SK-MEL-5 (cell line): ENCODE data around the gene MYF5. TPM values are rescaled to one million over a fixed set of nuclear protein-coding genes. Genes with fewer than 3 reads are reported as not detected.
"Not testable (repeated sequence)": the region's sequence is repeated elsewhere in the genome, so short reads cannot be mapped to it uniquely, and the experiment has no call there.

Experiments used
- DNase-seq: peaks from one replicate; pipeline ENCODE4 v3.0.0-alpha.2; 2016; ENCODE audit warnings: low read depth, low spot score
- in situ Hi-C: cut with HindIII; loops from 2 replicates; pipeline ENCODE4 v1.10.0; 2016; ENCODE audit warnings: low sequenced_read_pairs, high pct_unique_total_duplicates, low pct_unique_long_range_greater_than_20kb
- polyA plus RNA-seq, 2 experiments: library from polyadenylated mRNA; depleted of rRNA; stranded (reverse); fragments of >200 nt; gene quantifications; 2 replicates each; pipeline ENCODE4 v1.2.3, GENCODE V29; 2015
- total RNA-seq: library from RNA; depleted of rRNA; stranded (reverse); fragments of >200 nt; shearing (Covaris generic); gene quantifications from 2 replicates; pipeline ENCODE4 v1.2.3, GENCODE V29; 2014; rRNA removed

MYF5 gene
- not detected in 2 replicates for total RNA-seq
- polyA plus RNA-seq (2015; cell fraction: cytosol; rRNA removed): not detected in 2 replicates
- not detected in 2 replicates for polyA plus RNA-seq (2015; cell fraction: nucleus; rRNA removed)

GRCh38 chr12:80716696-80717469, at the start of gene MYF5:
Gene MYF5 (plus strand): TSS chr12:80716912. CDS start chr12:80717064, 152 bp downstream.
- no peak for DNase-seq
- in situ Hi-C loops: no loop called here

- in situ Hi-C loops: no loop called here
- no peak for DNase-seq
Observed at GRCh38 chr12:80670214-80670613, 46.5 kb upstream of the MYF5 start.

- in situ Hi-C loops, DNase-seq: not testable (repeated sequence)
Observed at GRCh38 chr12:80676042-80676636, 40.6 kb upstream of the MYF5 start.

- in situ Hi-C loops: no loop called here
- DNase-seq: no peak
Observed at GRCh38 chr12:80676856-80677255, 39.9 kb upstream of the MYF5 start.

GRCh38 chr12:80677994-80678393, 38.7 kb upstream of the MYF5 start:
- no peak for DNase-seq
- in situ Hi-C loops: no loop called here

GRCh38 chr12:80679346-80680131, 37.2 kb upstream of the MYF5 start:
- in situ Hi-C loops: no loop called here
- no peak for DNase-seq

- in situ Hi-C loops: no loop called here
- no peak for DNase-seq
Observed at GRCh38 chr12:80681287-80681686, 35.4 kb upstream of the MYF5 start.

- no peak for DNase-seq
- in situ Hi-C loops: no loop called here
Observed at GRCh38 chr12:80681786-80682185, 34.9 kb upstream of the MYF5 start.

GRCh38 chr12:80684077-80684495, 32.6 kb upstream of the MYF5 start:
- in situ Hi-C loops: no loop called here
- DNase-seq: no peak

GRCh38 chr12:80690090-80690489, 26.6 kb upstream of the MYF5 start:
- in situ Hi-C loops: no loop called here
- DNase-seq: no peak

GRCh38 chr12:80690513-80690912, 26.2 kb upstream of the MYF5 start:
- DNase-seq: no peak
- in situ Hi-C loops: no loop called here

GRCh38 chr12:80692114-80692513, 24.6 kb upstream of the MYF5 start:
- in situ Hi-C loops: no loop called here

GRCh38 chr12:80697270-80697887, 19.3 kb upstream of the MYF5 start:
- no peak for DNase-seq
- in situ Hi-C loops: no loop called here

More at GRCh38 chr12:80692114-80692513, 24.6 kb upstream of the MYF5 start:
- DNase-seq: no peak

GRCh38 chr12:80698256-80698655, 18.5 kb upstream of the MYF5 start:
- no peak for DNase-seq
- in situ Hi-C loops: no loop called here

GRCh38 chr12:80698847-80699542, 17.7 kb upstream of the MYF5 start:
- in situ Hi-C loops: no loop called here
- DNase-seq: no peak

GRCh38 chr12:80700327-80700726, 16.4 kb upstream of the MYF5 start:
- in situ Hi-C loops: no loop called here
- no peak for DNase-seq

GRCh38 chr12:80701388-80701787, 15.3 kb upstream of the MYF5 start:
- in situ Hi-C loops: no loop called here
- no peak for DNase-seq
